ENCODE data around the gene IP6K1.
"Not testable (repeated sequence)": the region's sequence is repeated elsewhere in the genome, so short reads cannot be mapped to it uniquely, and the experiment has no call there.

Gene IP6K1

GRCh38 chr3:49685846-49686245 lies 100.5 kb downstream of the IP6K1 start:
- in situ Hi-C loops (cut with MboI; ENCODE audit: low sequenced_read_pairs, unreplicated experiment); DNase-seq (ENCODE audit: low spot score): not testable (repeated sequence)

GRCh38 chr3:49685103-49685502 lies 101.2 kb downstream of the IP6K1 start:
- in situ Hi-C loops (cut with MboI; ENCODE audit: low sequenced_read_pairs, unreplicated experiment); DNase-seq (ENCODE audit: low spot score): not testable (repeated sequence)

- in situ Hi-C loops (cut with MboI; ENCODE audit: low sequenced_read_pairs, unreplicated experiment); DNase-seq (ENCODE audit: low spot score): not testable (repeated sequence)
These were observed 101.9 kb downstream of the IP6K1 start for GRCh38 chr3:49684453-49684852.

GRCh38 chr3:49683162-49683561 lies 103.2 kb downstream of the IP6K1 start:
- TF ChIP-seq CTCF (IDR thresholded peaks at IDR 0.05; ENCODE audit: borderline replicate concordance, control extremely low read depth, extremely low read depth, insufficient read depth, missing control alignments) = no peak
- in situ Hi-C loops (cut with MboI; ENCODE audit: low sequenced_read_pairs, unreplicated experiment) = no loop called here
- no peak for DNase-seq (ENCODE audit: low spot score)

GRCh38 chr3:49681543-49681942 lies 104.8 kb downstream of the IP6K1 start:
- in situ Hi-C loops (cut with MboI; ENCODE audit: low sequenced_read_pairs, unreplicated experiment) = no loop called here
- TF ChIP-seq CTCF (IDR thresholded peaks at IDR 0.05; ENCODE audit: borderline replicate concordance, control extremely low read depth, extremely low read depth, insufficient read depth, missing control alignments) = no peak
- no peak for DNase-seq (ENCODE audit: low spot score)

GRCh38 chr3:49681232-49681522 lies 105.2 kb downstream of the IP6K1 start:
- no peak for DNase-seq (ENCODE audit: low spot score)
- no peak for TF ChIP-seq CTCF (IDR thresholded peaks at IDR 0.05; ENCODE audit: borderline replicate concordance, control extremely low read depth, extremely low read depth, insufficient read depth, missing control alignments)
- in situ Hi-C loops (cut with MboI; ENCODE audit: low sequenced_read_pairs, unreplicated experiment) = no loop called here

GRCh38 chr3:49680493-49681231 lies 105.7 kb downstream of the IP6K1 start:
- no peak for DNase-seq (ENCODE audit: low spot score)
- no peak for TF ChIP-seq CTCF (IDR thresholded peaks at IDR 0.05; ENCODE audit: borderline replicate concordance, control extremely low read depth, extremely low read depth, insufficient read depth, missing control alignments)
- in situ Hi-C loops (cut with MboI; ENCODE audit: low sequenced_read_pairs, unreplicated experiment) = no loop called here

- in situ Hi-C loops (cut with MboI; ENCODE audit: low sequenced_read_pairs, unreplicated experiment) = loop anchor here (10.0 kb wide), 1 partner anchor 131 kb away; no protein-coding TSS in a partner anchor
- DNase-seq (ENCODE audit: low spot score) = no peak
- no peak for TF ChIP-seq CTCF (IDR thresholded peaks at IDR 0.05; ENCODE audit: borderline replicate concordance, control extremely low read depth, extremely low read depth, insufficient read depth, missing control alignments)
These were observed 110.4 kb downstream of the IP6K1 start for GRCh38 chr3:49675912-49676311.
